Measurements from ENCODE around the gene ATP5PD.

The ATP5PD gene

GRCh38 chr17:75046407-75047289 lies at the start of gene ATP5PD, which contains the start of gene KCTD2:
Gene ATP5PD, minus strand, starts transcription at chr17:75046969. Its CDS starts 4,319 bp downstream, at chr17:75042650.
Gene KCTD2, plus strand, starts transcription at chr17:75047225. Its CDS starts 26 bp downstream, at chr17:75047251.
- peak within 1 kb of the TSS; percentile 90 for H3K4me2 ChIP-seq (ENCODE audit: insufficient read depth, low read length)
- H3K27ac ChIP-seq (ENCODE audit: low read length): peak within 1 kb of the TSS; percentile 79
- no peaks in the 10 kb centered on the region for H3K9me3 ChIP-seq (ENCODE audit: insufficient read depth, low read length, severe bottlenecking)
- peak within 1 kb of the TSS; percentile 81 to 95 for H3K4me3 ChIP-seq (ENCODE audit: low read depth in 1 of 2, low read length in 2 of 2)
- peaks cover 44% of the 10 kb centered on the region for H3K79me2 ChIP-seq (ENCODE audit: insufficient read depth, low read length)
- H3K9ac ChIP-seq (ENCODE audit: low read depth, low read length): peak within 1 kb of the TSS; percentile 80
- H4K20me1 ChIP-seq (ENCODE audit: insufficient read depth, low read length): no peaks in the 10 kb centered on the region
- H3K36me3 ChIP-seq (ENCODE audit: insufficient read depth, low read length): peaks cover 18% of the 10 kb centered on the region
- H3K27me3 ChIP-seq (ENCODE audit: insufficient read depth, low read length, poor library complexity): no peaks in the 10 kb centered on the region
- H3K4me1 ChIP-seq (ENCODE audit: insufficient read depth, low read length): peaks cover 29% of the 10 kb centered on the region
- DNase-seq (peak; percentile 97), ATAC-seq (ENCODE audit: insufficient read depth, low read depth) (peak; percentile 95)
- H2AFZ ChIP-seq (ENCODE audit: low read depth, low read length): peak within 1 kb of the TSS; percentile 95
- TF ChIP-seq EZH2 (IDR thresholded peaks at IDR 0.05; ENCODE audit: borderline replicate concordance, low read depth, low read length, severe bottlenecking): no peak
- TF ChIP-seq, protein P1, sequence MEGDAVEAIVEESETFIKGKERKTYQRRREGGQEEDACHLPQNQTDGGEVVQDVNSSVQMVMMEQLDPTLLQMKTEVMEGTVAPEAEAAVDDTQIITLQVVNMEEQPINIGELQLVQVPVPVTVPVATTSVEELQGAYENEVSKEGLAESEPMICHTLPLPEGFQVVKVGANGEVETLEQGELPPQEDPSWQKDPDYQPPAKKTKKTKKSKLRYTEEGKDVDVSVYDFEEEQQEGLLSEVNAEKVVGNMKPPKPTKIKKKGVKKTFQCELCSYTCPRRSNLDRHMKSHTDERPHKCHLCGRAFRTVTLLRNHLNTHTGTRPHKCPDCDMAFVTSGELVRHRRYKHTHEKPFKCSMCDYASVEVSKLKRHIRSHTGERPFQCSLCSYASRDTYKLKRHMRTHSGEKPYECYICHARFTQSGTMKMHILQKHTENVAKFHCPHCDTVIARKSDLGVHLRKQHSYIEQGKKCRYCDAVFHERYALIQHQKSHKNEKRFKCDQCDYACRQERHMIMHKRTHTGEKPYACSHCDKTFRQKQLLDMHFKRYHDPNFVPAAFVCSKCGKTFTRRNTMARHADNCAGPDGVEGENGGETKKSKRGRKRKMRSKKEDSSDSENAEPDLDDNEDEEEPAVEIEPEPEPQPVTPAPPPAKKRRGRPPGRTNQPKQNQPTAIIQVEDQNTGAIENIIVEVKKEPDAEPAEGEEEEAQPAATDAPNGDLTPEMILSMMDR (IDR thresholded peaks at IDR 0.05; ENCODE audit: borderline replicate concordance, extremely low read depth, low read length, poor library complexity, severe bottlenecking): no peak

DNA sequence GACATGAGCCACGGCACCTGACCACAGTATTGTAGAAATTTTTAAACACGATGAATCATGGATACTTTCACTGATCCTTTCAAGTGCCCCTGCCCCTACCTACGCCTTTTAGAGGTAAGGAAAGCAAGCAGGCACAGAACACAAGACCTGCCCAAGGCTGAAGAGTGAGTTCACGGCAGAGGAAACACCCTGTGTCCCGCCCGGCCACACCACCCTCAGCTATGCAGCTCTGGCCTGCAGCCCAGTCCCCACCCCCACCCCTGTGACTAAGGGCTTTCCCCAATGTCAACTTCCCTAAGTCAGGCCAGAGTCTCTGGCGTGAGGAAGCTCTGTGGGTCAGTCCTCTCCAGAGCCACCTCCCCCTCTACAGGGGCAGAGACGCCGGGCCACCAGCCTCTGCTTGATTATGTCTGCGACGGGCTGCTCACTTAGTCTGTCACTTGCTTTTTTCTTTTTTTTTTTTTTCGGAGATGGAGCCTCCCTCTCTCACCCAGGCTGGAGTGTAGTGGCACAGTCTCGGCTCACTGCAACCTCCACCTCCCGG lies 49.4 kb upstream of the ATP5PD start:
- H3K4me1 ChIP-seq (ENCODE audit: insufficient read depth, low read length): no peaks in the 10 kb centered on the region
- no peak for TF ChIP-seq EZH2 (IDR thresholded peaks at IDR 0.05; ENCODE audit: borderline replicate concordance, low read depth, low read length, severe bottlenecking)
- TF ChIP-seq, protein P1 (IDR thresholded peaks at IDR 0.05; ENCODE audit: borderline replicate concordance, extremely low read depth, low read length, poor library complexity, severe bottlenecking): no peak
- H3K79me2 ChIP-seq (ENCODE audit: insufficient read depth, low read length): no peaks in the 10 kb centered on the region
- ATAC-seq (ENCODE audit: insufficient read depth, low read depth) (no peak), DNase-seq (no peak)
- no peak overlapping the region for H3K4me2 ChIP-seq (ENCODE audit: insufficient read depth, low read length)
- peaks cover 6% of the 10 kb centered on the region; the same call in 1 of the 2 replicates for H3K36me3 ChIP-seq (ENCODE audit: insufficient read depth, low read length)
- H3K27me3 ChIP-seq (ENCODE audit: insufficient read depth, low read length, poor library complexity): no peaks in the 10 kb centered on the region
- no peaks in the 10 kb centered on the region for H4K20me1 ChIP-seq (ENCODE audit: insufficient read depth, low read length)
- H3K4me3 ChIP-seq (ENCODE audit: low read depth in 1 of 2, low read length in 2 of 2): no peak overlapping the region
- H3K9me3 ChIP-seq (ENCODE audit: insufficient read depth, low read length, severe bottlenecking): no peaks in the 10 kb centered on the region
- H3K27ac ChIP-seq (ENCODE audit: low read length): no peak overlapping the region
- H3K9ac ChIP-seq (ENCODE audit: low read depth, low read length): no peak overlapping the region
- H2AFZ ChIP-seq (ENCODE audit: low read depth, low read length): no peak overlapping the region

DNA sequence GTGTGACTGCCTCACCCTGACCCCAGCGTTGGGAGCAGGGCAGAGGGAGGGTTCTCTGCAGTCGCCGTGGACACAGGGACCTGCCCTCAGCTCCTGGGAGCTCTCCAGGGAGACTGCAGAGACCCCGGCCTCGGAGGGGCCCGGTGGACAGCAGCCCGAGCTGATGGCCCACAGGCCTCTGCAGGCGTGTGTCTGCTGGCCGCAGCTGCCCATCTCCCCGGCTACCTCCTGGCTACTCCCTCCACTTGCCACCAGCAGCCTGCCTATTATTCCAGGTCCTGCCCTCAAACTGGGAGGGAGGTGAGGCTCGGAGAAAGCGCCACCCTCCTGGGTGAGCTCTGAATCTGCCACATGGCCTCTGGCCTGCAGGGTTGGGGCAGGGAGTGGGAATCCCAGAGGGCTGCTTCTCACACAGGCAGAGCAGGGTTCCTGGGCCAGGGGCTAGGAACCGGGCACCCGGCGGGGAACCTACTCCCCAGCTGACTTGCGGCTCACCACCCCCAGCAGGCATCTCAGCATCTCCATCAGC lies 48.2 kb upstream of the ATP5PD start:
- Histone ChIP-seq H2AFZ (ENCODE audit: low read depth, low read length) (no peak overlapping the region), H3K27ac (ENCODE audit: low read length) (no peak overlapping the region), H3K27me3 (ENCODE audit: insufficient read depth, low read length, poor library complexity) (no peaks in the 10 kb centered on the region), H3K79me2 (ENCODE audit: insufficient read depth, low read length) (no peaks in the 10 kb centered on the region), H3K36me3 (ENCODE audit: insufficient read depth, low read length) (no peaks in the 10 kb centered on the region), H4K20me1 (ENCODE audit: insufficient read depth, low read length) (no peaks in the 10 kb centered on the region), H3K4me3 (ENCODE audit: low read depth in 1 of 2, low read length in 2 of 2) (no peak overlapping the region), H3K9ac (ENCODE audit: low read depth, low read length) (no peak overlapping the region), H3K4me2 (ENCODE audit: insufficient read depth, low read length) (no peak overlapping the region), H3K9me3 (ENCODE audit: insufficient read depth, low read length, severe bottlenecking) (no peaks in the 10 kb centered on the region), H3K4me1 (ENCODE audit: insufficient read depth, low read length) (no peaks in the 10 kb centered on the region)
- ATAC-seq (ENCODE audit: insufficient read depth, low read depth) (no peak), DNase-seq (no peak)
- TF ChIP-seq, protein P1 (IDR thresholded peaks at IDR 0.05; ENCODE audit: borderline replicate concordance, extremely low read depth, low read length, poor library complexity, severe bottlenecking): no peak
